Fibroblast of lung (primary cell): ENCODE results near the gene TLN1. TPM values are rescaled to one million over a fixed set of nuclear protein-coding genes. Genes with fewer than 3 reads are reported as not detected.
A peak's percentile ranks its signal among the peaks of the same experiment; 100 is the strongest.

ENCODE experiments used
- DNase-seq, 2 donors: peaks; one replicate each; pipeline versions ENCODE4 v3.0.0 to v3.0.0-alpha.2; 2010; ENCODE audit warnings: low read depth in 2 of 2
- H2AFZ ChIP-seq: 2 replicates; pipeline ENCODE4 v1.5.1; 2012; ENCODE audit warnings: low read length, control low read depth, inconsistent platforms
- H3K27ac ChIP-seq: 2 replicates; pipeline ENCODE4 v1.5.1; 2011; ENCODE audit warnings: low read length, control low read depth; ENCODE audit not compliant: insufficient read depth
- H3K27me3 ChIP-seq: 2 replicates; pipeline ENCODE4 v1.5.1; 2011; ENCODE audit warnings: mild to moderate bottlenecking, low read length; ENCODE audit not compliant: control insufficient read depth, insufficient read depth
- H3K36me3 ChIP-seq: 2 replicates; pipeline ENCODE4 v1.5.1; 2011; ENCODE audit warnings: low read length; ENCODE audit not compliant: control insufficient read depth, insufficient read depth
- H3K4me1 ChIP-seq: 2 replicates; pipeline ENCODE4 v1.5.1; 2011; ENCODE audit warnings: low read length; ENCODE audit not compliant: control insufficient read depth, insufficient read depth; ENCODE audit errors: extremely low read depth
- H3K4me2 ChIP-seq: 2 replicates; pipeline ENCODE4 v1.5.1; 2011; ENCODE audit warnings: low read length, control low read depth; ENCODE audit not compliant: insufficient read depth; ENCODE audit errors: extremely low read depth
- H3K4me3 ChIP-seq, 4 experiments: fragments of 200-600 bp in 1 of 4; sonication (generic) in 1 of 4; replicated peaks in 1 of 4; 2 replicates each; pipeline ENCODE4 v1.5.1; 2011 to 2016; ENCODE audit warnings: low read length in 4 of 4, low read depth in 3 of 4, mild to moderate bottlenecking in 3 of 4, control low read depth in 2 of 4, inconsistent platforms in 1 of 4, mixed read lengths in 1 of 4; ENCODE audit not compliant: insufficient read depth in 1 of 4; ENCODE audit errors: control extremely low read depth in 1 of 4
- H3K79me2 ChIP-seq: 2 replicates; pipeline ENCODE4 v1.5.1; 2012; ENCODE audit warnings: mild to moderate bottlenecking, low read length, inconsistent platforms; ENCODE audit not compliant: control insufficient read depth, insufficient read depth
- H3K9ac ChIP-seq: 2 replicates; pipeline ENCODE4 v1.5.1; 2011; ENCODE audit warnings: mild to moderate bottlenecking, low read length, control low read depth; ENCODE audit not compliant: insufficient read depth
- H3K9me3 ChIP-seq: 2 replicates; pipeline ENCODE4 v1.5.1; 2012; ENCODE audit warnings: low read depth, low read length; ENCODE audit not compliant: control insufficient read depth, insufficient read depth
- H4K20me1 ChIP-seq: 2 replicates; pipeline ENCODE4 v1.5.1; 2011; ENCODE audit warnings: low read length; ENCODE audit not compliant: control insufficient read depth, insufficient read depth; ENCODE audit errors: extremely low read depth
- EZH2 ChIP-seq: IDR thresholded peaks from 2 replicates; pipeline ENCODE4 v1.5.1; 2012; ENCODE audit warnings: low read length, control low read depth, mild to moderate bottlenecking; ENCODE audit errors: missing control alignments
- polyA plus RNA-seq, 2 donors: library from polyadenylated mRNA; depleted of rRNA in 1 of 2; stranded (reverse) in 1 of 2; unstranded in 1 of 2; fragments of >200 nt; gene quantifications; 2 replicates each; pipeline ENCODE4 v1.2.1, GENCODE V29; 2011 to 2012; ENCODE audit warnings: missing spikeins in 1 of 2
- total RNA-seq: library from RNA; depleted of rRNA; stranded (reverse); fragments of >200 nt; gene quantifications from 2 replicates; pipeline ENCODE4 v1.2.1, GENCODE V29; 2014
- TF ChIP-seq, protein P1 (sequence below), 2 donors: IDR thresholded peaks in 1 of 2; conservative IDR thresholded peaks in 1 of 2; 1 replicate in 1 of 2; 2 replicates in 1 of 2; pipeline ENCODE4 v1.5.1; 2011 to 2012; ENCODE audit warnings: low read length in 2 of 2, control low read depth in 1 of 2, inconsistent platforms in 1 of 2, low read depth in 1 of 2, mild to moderate bottlenecking in 1 of 2

The TLN1 gene
- total and polyA plus RNA-seq, 2 donors (not counting 1 experiment from before 2014, with no cell fraction given): 214 to 405 TPM

DNA sequence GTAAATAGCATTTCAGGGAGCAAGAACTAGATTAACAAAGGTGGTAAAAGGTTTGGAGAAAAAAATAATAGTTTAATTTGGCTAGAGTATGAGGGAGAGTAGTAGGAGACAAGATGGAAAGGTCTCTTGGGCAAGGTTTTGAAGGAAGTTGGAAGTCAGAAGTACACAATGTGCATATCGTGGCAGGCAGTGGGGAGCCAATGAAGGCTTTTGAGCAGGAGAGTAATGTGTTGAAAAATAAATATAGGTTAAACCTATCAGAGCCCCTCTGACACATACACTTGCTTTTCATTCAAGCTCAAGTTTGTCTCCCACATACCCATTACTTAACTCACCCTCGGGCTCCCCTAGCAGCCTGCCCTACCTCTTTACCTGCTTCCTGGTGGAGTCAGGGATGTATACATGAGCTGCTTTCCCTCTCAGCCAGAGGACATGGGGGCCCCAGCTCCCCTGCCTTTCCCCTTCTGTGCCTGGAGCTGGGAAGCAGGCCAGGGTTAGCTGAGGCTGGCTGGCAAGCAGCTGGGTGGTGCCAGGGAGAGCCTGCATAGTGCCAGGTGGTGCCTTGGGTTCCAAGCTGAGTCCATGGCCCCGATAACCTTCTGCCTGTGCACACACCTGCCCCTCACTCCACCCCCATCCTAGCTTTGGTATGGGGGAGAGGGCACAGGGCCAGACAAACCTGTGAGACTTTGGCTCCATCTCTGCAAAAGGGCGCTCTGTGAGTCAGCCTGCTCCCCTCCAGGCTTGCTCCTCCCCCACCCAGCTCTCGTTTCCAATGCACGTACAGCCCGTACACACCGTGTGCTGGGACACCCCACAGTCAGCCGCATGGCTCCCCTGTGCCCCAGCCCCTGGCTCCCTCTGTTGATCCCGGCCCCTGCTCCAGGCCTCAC, 58.6 kb downstream of the TLN1 start, which contains the start of gene CA9:
Gene CA9, plus strand, starts transcription at position 797 of the 893 bp plus-strand sequence. Its CDS starts 32 bp downstream, at position 829.
- Histone ChIP-seq H3K27me3 (no peaks in the 10 kb centered on the region), H3K79me2 (no peaks in the 10 kb centered on the region), H3K36me3 (no peaks in the 10 kb centered on the region), H3K27ac (no peak within 1 kb of the TSS), H3K9me3 (no peaks in the 10 kb centered on the region), H3K9ac (no peak within 1 kb of the TSS), H2AFZ (no peak within 1 kb of the TSS), H3K4me1 (peaks cover 4% of the 10 kb centered on the region), H3K4me3 (no peak within 1 kb of the TSS), H4K20me1 (no peaks in the 10 kb centered on the region), H3K4me2 (no peak within 1 kb of the TSS)
- DNase-seq: no peak
- no peak for TF ChIP-seq EZH2
- TF ChIP-seq, protein P1, sequence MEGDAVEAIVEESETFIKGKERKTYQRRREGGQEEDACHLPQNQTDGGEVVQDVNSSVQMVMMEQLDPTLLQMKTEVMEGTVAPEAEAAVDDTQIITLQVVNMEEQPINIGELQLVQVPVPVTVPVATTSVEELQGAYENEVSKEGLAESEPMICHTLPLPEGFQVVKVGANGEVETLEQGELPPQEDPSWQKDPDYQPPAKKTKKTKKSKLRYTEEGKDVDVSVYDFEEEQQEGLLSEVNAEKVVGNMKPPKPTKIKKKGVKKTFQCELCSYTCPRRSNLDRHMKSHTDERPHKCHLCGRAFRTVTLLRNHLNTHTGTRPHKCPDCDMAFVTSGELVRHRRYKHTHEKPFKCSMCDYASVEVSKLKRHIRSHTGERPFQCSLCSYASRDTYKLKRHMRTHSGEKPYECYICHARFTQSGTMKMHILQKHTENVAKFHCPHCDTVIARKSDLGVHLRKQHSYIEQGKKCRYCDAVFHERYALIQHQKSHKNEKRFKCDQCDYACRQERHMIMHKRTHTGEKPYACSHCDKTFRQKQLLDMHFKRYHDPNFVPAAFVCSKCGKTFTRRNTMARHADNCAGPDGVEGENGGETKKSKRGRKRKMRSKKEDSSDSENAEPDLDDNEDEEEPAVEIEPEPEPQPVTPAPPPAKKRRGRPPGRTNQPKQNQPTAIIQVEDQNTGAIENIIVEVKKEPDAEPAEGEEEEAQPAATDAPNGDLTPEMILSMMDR (conservative IDR thresholded peaks at IDR 0.05 in 1 of 2, IDR thresholded peaks at IDR 0.05 in 1 of 2; ENCODE audit: low read depth in 1 of 2, low read length in 2 of 2): no peak

DNA sequence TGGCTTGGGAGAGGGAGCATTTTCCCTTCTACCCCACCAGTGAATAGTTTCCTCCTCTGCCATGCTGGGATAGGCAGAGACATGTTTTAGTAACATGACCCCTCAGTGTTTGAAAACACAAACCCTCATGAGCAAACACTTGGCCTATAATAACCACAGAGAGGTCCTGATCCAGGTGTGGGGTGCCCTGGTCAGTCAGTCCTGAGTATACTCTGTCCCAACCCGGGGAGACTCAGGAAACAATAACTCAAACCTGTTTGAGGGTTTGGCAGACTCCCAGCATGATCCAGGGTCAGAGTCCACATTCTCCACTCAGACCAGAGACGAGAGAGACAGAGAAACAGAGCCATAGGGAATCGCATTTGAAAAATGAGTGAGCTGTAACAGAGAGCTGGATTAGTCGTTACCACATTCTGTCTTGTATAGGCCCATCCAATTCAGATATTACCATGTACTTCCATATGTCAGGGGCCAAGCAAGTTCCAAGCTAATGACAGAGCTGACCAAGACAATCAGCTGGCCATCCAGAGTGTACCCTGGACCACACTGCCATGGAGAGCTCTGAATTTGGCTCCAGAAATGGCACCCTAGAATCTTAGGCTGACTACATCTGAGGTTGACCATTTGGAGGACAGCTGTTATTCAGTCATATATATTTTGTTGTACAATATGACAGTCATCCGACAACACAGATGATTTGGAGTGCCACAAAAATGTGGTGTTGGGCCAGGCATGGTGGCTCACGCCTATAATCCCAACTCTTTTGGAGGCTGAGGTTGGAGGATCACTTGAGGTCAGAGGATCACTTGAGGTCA, 62.5 kb downstream of the TLN1 start:
- Histone ChIP-seq H3K4me3 (no peak overlapping the region), H3K27me3 (no peaks in the 10 kb centered on the region), H2AFZ (no peak overlapping the region), H3K4me1 (peaks cover 4% of the 10 kb centered on the region), H4K20me1 (no peaks in the 10 kb centered on the region), H3K27ac (no peak overlapping the region), H3K9ac (no peak overlapping the region), H3K79me2 (peaks cover 2% of the 10 kb centered on the region), H3K36me3 (no peaks in the 10 kb centered on the region), H3K9me3 (no peaks in the 10 kb centered on the region), H3K4me2 (peak overlapping the region; percentile 13)
- DNase-seq: peak; percentile 46 to 57
- TF ChIP-seq EZH2: no peak
- TF ChIP-seq, protein P1 (conservative IDR thresholded peaks at IDR 0.05 in 1 of 2, IDR thresholded peaks at IDR 0.05 in 1 of 2; ENCODE audit: low read depth in 1 of 2, low read length in 2 of 2): no peak

DNA sequence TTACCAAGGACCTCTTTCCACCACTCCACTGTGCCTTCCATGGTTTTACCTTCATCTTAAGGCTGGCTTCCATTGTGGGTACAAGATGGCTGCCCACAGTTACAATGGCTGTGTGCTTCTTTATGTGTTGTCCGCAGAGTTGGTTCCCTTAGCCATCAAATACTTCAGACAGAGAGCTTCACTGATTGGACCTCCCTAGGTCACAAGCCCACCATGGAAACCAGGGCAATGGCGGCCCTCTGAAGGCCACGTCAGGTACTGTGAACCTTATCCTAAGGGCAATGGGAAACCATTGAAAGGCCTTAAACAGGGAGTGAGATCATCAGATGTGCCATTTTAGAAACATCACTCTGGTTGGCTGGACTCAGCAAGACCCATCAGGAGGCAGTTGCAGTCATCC, 64.1 kb downstream of the TLN1 start:
- Histone ChIP-seq H3K27ac (no peak overlapping the region), H3K4me3 (no peak overlapping the region), H3K9ac (no peak overlapping the region), H3K9me3 (no peaks in the 10 kb centered on the region), H2AFZ (no peak overlapping the region), H3K27me3 (no peaks in the 10 kb centered on the region), H4K20me1 (no peaks in the 10 kb centered on the region), H3K79me2 (peaks cover 4% of the 10 kb centered on the region), H3K4me1 (peaks cover 8% of the 10 kb centered on the region), H3K36me3 (no peaks in the 10 kb centered on the region), H3K4me2 (no peak overlapping the region)
- TF ChIP-seq EZH2: no peak
- TF ChIP-seq, protein P1 (conservative IDR thresholded peaks at IDR 0.05 in 1 of 2, IDR thresholded peaks at IDR 0.05 in 1 of 2; ENCODE audit: low read depth in 1 of 2, low read length in 2 of 2): no peak
- no peak for DNase-seq
